HepG2 (cell line): ENCODE measurements around the gene GMNN. TPM values are rescaled to one million over a fixed set of nuclear protein-coding genes. Genes with fewer than 3 reads are reported as not detected.

Experiments
- ELF3 ChIP-seq: IDR thresholded peaks from 2 replicates; pipeline ENCODE4 v1.6.1; 2016; ENCODE audit warnings: missing genetic modification reagents, missing compliant biosample characterization
- FOXA3 ChIP-seq: IDR thresholded peaks from 2 replicates; pipeline ENCODE4 v1.6.1; 2016; ENCODE audit warnings: missing genetic modification reagents, missing compliant biosample characterization
- HMG20A ChIP-seq: IDR thresholded peaks from 2 replicates; pipeline ENCODE4 v1.6.1; 2016; ENCODE audit warnings: borderline replicate concordance
- KLF16 ChIP-seq, 2 experiments: sonication (generic) in 1 of 2; formaldehyde crosslinking in 1 of 2; IDR thresholded peaks; 2 replicates each; pipeline versions ENCODE4 v1.6.1 to v1.8.0; 2016 to 2023; ENCODE audit warnings: missing genetic modification reagents in 2 of 2, missing compliant biosample characterization in 1 of 2
- KMT2B ChIP-seq: IDR thresholded peaks from 2 replicates; pipeline ENCODE4 v1.6.1; 2016; ENCODE audit warnings: missing genetic modification reagents, missing compliant biosample characterization
- MIXL1 ChIP-seq: IDR thresholded peaks from 2 replicates; pipeline ENCODE4 v1.6.1; 2016
- PAX8 ChIP-seq: sonication (generic); formaldehyde crosslinking; IDR thresholded peaks from 2 replicates; pipeline ENCODE4 v1.8.0; 2022; ENCODE audit warnings: mild to moderate bottlenecking, missing genetic modification reagents, borderline replicate concordance
- POGZ ChIP-seq: sonication (generic); formaldehyde crosslinking; IDR thresholded peaks from 2 replicates; pipeline ENCODE4 v1.4.0; 2020; ENCODE audit warnings: mild to moderate bottlenecking, missing genetic modification reagents
- SAP130 ChIP-seq: IDR thresholded peaks from 2 replicates; pipeline ENCODE4 v1.6.1; 2016; ENCODE audit warnings: low read depth
- SIX4 ChIP-seq: sonication (generic); formaldehyde crosslinking; IDR thresholded peaks from 2 replicates; pipeline ENCODE4 v1.4.0; 2020; ENCODE audit warnings: missing genetic modification reagents
- SOX6 ChIP-seq, 2 experiments: fragments of 450-650 bp in 1 of 2; sonication (generic) in 1 of 2; formaldehyde crosslinking in 1 of 2; IDR thresholded peaks; 2 replicates each; pipeline versions ENCODE4 v1.4.0 to v1.6.1; 2017 to 2020; ENCODE audit warnings: antibody characterized with exemption in 1 of 2, mild to moderate bottlenecking in 1 of 2, missing genetic modification reagents in 1 of 2
- TEAD3 ChIP-seq: optimal IDR thresholded peaks from 2 replicates; pipeline ENCODE3; 2016; ENCODE audit warnings: borderline replicate concordance
- U2AF2 ChIP-seq: fragments of 200-400 bp; formaldehyde crosslinking; IDR thresholded peaks from 2 replicates; pipeline ENCODE4 v1.6.1; 2017; ENCODE audit warnings: low read depth, mild to moderate bottlenecking, low read length
- ZFP90 ChIP-seq: sonication (generic); formaldehyde crosslinking; IDR thresholded peaks from 2 replicates; pipeline ENCODE4 v1.8.0; 2022; ENCODE audit warnings: missing genetic modification reagents, mild to moderate bottlenecking, inconsistent platforms, borderline replicate concordance
- ZFY ChIP-seq: sonication (generic); formaldehyde crosslinking; IDR thresholded peaks from 2 replicates; pipeline ENCODE4 v1.4.0; 2020; ENCODE audit warnings: missing genetic modification reagents
- ZNF263 ChIP-seq: sonication (generic); formaldehyde crosslinking; IDR thresholded peaks from 2 replicates; pipeline ENCODE4 v1.4.0; 2020; ENCODE audit warnings: missing genetic modification reagents
- ZNF30 ChIP-seq: sonication (generic); formaldehyde crosslinking; IDR thresholded peaks from 2 replicates; pipeline ENCODE4 v1.5.0; 2020; ENCODE audit warnings: mild to moderate bottlenecking, missing genetic modification reagents
- ZNF644 ChIP-seq: IDR thresholded peaks from 2 replicates; pipeline ENCODE4 v1.6.1; 2016; ENCODE audit warnings: low read depth
- ZNF768 ChIP-seq: sonication (generic); formaldehyde crosslinking; IDR thresholded peaks from 2 replicates; pipeline ENCODE4 v1.4.0; 2020; ENCODE audit warnings: missing genetic modification reagents
- polyA plus RNA-seq, 8 experiments: library from polyadenylated mRNA; depleted of rRNA in 3 of 8; stranded (reverse) in 7 of 8; unstranded in 1 of 8; fragments of >200 nt; fragmentation: Illumina TruSeq in 4 of 8; extraction: Trizol in 4 of 8; gene quantifications; 2 replicates each; pipeline versions ENCODE4 v1.2.1 to v1.2.3, GENCODE V29; 2011 to 2016; ENCODE audit warnings: low read depth in 4 of 8, missing spikeins in 1 of 8, mixed read lengths in 1 of 8; ENCODE audit not compliant: insufficient read depth in 1 of 8
- total RNA-seq, 5 experiments: library from RNA; depleted of rRNA; stranded (reverse); fragments of >200 nt; fragmentation: Illumina TruSeq; extraction: Trizol; gene quantifications; 2 replicates each; pipeline ENCODE4 v1.2.3, GENCODE V29; 2016; ENCODE audit warnings: low read depth in 1 of 5
- TF ChIP-seq, protein P1 (sequence below): sonication (generic); formaldehyde crosslinking; IDR thresholded peaks from 2 replicates; pipeline ENCODE4 v1.8.1; 2023; ENCODE audit warnings: mild to moderate bottlenecking, inconsistent platforms, moderate library complexity, missing genetic modification reagents, borderline replicate concordance
- TF ChIP-seq, protein P2 (sequence below): sonication (generic); formaldehyde crosslinking; IDR thresholded peaks from 2 replicates; pipeline ENCODE4 v1.9.0; 2021; ENCODE audit warnings: missing genetic modification reagents, borderline replicate concordance
- TF ChIP-seq, protein P3 (sequence below): sonication (generic); formaldehyde crosslinking; IDR thresholded peaks from 2 replicates; pipeline ENCODE4 v1.5.1; 2020; ENCODE audit warnings: mild to moderate bottlenecking, missing genetic modification reagents, moderate library complexity
- TF ChIP-seq, protein P4 (sequence below), 2 experiments: fragments of 450-650 bp in 1 of 2; sonication (generic) in 1 of 2; formaldehyde crosslinking; IDR thresholded peaks; 2 replicates each; pipeline versions ENCODE4 v1.5.0 to v1.8.0; 2020 to 2022; ENCODE audit warnings: mild to moderate bottlenecking in 1 of 2, missing genetic modification reagents in 1 of 2
- TF ChIP-seq, protein P5 (sequence below): sonication (generic); formaldehyde crosslinking; IDR thresholded peaks from 2 replicates; pipeline ENCODE4 v1.5.0; 2020; ENCODE audit warnings: mild to moderate bottlenecking, missing genetic modification reagents

The GMNN gene
- total and polyA plus RNA-seq, 2 of the 13 experiments (the other 11 are each of a cell fraction or from before 2014, with no cell fraction given): 61.8 to 154 TPM

DNA sequence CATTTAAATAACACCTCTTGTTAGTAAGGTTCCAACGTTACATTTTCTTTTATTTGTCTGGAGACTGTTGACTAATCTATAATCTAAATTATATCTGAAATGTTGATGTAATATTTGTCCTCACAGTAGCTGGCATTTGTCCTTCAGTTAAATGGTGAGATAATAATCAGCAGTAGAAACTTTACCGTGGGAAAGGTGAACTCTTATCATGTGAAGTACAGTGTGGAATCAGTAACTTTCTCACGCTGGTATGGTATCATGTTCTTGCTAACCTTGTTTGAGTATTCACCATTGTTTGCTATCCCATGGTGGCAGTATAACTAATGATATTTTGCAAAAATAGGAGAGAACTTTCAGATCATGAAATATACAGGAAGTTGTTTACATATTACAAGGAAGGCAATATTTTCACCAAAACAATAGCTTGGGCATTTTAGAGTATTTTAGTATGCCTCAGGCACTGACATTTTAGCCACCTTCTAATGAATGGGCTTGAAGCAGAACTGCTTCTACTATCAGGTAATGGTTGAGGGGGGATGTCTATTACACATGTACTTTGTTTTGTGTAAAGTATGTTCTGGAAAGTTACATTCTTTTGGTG is 4.8 kb downstream of the GMNN start (continued):
- TF ChIP-seq, protein P1, sequence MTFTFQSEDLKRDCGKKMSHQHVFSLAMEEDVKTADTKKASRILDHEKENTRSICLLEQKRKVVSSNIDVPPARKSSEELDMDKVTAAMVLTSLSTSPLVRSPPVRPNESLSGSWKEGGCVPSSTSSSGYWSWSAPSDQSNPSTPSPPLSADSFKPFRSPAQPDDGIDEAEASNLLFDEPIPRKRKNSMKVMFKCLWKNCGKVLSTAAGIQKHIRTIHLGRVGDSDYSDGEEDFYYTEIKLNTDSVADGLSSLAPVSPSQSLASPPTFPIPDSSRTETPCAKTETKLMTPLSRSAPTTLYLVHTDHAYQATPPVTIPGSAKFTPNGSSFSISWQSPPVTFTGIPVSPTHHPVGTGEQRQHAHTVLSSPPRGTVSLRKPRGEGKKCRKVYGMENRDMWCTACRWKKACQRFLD: no peak
- TF ChIP-seq POGZ (CRISPR knock-in tag): no peak
- TF ChIP-seq, protein P2, sequence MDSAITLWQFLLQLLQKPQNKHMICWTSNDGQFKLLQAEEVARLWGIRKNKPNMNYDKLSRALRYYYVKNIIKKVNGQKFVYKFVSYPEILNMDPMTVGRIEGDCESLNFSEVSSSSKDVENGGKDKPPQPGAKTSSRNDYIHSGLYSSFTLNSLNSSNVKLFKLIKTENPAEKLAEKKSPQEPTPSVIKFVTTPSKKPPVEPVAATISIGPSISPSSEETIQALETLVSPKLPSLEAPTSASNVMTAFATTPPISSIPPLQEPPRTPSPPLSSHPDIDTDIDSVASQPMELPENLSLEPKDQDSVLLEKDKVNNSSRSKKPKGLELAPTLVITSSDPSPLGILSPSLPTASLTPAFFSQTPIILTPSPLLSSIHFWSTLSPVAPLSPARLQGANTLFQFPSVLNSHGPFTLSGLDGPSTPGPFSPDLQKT: no peak
- 0 out of 2 replicates have a peak, but pooled peaks have one; percentile 37 for TF ChIP-seq ZNF644 (CRISPR knock-in tag)
- TF ChIP-seq KLF16 (CRISPR knock-in tag; IDR thresholded peaks at IDR 0.05): 0 out of 4 replicates have a peak, but pooled peaks of 1 of the 2 experiments have one; percentile 9
- TF ChIP-seq, protein P3, sequence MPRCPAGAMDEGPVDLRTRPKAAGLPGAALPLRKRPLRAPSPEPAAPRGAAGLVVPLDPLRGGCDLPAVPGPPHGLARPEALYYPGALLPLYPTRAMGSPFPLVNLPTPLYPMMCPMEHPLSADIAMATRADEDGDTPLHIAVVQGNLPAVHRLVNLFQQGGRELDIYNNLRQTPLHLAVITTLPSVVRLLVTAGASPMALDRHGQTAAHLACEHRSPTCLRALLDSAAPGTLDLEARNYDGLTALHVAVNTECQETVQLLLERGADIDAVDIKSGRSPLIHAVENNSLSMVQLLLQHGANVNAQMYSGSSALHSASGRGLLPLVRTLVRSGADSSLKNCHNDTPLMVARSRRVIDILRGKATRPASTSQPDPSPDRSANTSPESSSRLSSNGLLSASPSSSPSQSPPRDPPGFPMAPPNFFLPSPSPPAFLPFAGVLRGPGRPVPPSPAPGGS (CRISPR knock-in tag): no peak
- TF ChIP-seq ZNF30: no peak
- TF ChIP-seq TEAD3 (CRISPR knock-in tag): peak; percentile 25
- 0 out of 2 replicates have a peak, but pooled peaks have one; percentile 51 for TF ChIP-seq SIX4 (CRISPR knock-in tag)
- no peak for TF ChIP-seq PAX8
- TF ChIP-seq SAP130 (CRISPR knock-in tag): peak; percentile 73
- TF ChIP-seq KMT2B: 0 out of 2 replicates have a peak, but pooled peaks have one; percentile 32
- TF ChIP-seq ELF3: peak; percentile 57
- no peak for TF ChIP-seq SOX6 (IDR thresholded peaks at IDR 0.05)
- TF ChIP-seq SOX6 (CRISPR knock-in tag; IDR thresholded peaks at IDR 0.05): peak; percentile 35; the same call in 1 of the 2 replicates
- peak; percentile 37; the same call in 1 of the 2 replicates for TF ChIP-seq FOXA3 (CRISPR knock-in tag)
- no peak for TF ChIP-seq ZFP90 (CRISPR knock-in tag)
- TF ChIP-seq HMG20A (CRISPR knock-in tag): peak; percentile 60; the same call in 1 of the 2 replicates
- TF ChIP-seq, protein P4, sequence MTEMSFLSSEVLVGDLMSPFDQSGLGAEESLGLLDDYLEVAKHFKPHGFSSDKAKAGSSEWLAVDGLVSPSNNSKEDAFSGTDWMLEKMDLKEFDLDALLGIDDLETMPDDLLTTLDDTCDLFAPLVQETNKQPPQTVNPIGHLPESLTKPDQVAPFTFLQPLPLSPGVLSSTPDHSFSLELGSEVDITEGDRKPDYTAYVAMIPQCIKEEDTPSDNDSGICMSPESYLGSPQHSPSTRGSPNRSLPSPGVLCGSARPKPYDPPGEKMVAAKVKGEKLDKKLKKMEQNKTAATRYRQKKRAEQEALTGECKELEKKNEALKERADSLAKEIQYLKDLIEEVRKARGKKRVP (CRISPR knock-in tag; IDR thresholded peaks at IDR 0.05): 0 out of 4 replicates have a peak, but pooled peaks of 1 of the 2 experiments have one; percentile 23
- TF ChIP-seq MIXL1 (CRISPR knock-in tag): peak; percentile 44; the same call in 1 of the 2 replicates
- no peak for TF ChIP-seq ZFY (CRISPR knock-in tag)
- no peak for TF ChIP-seq ZNF768 (CRISPR knock-in tag)
- no peak for TF ChIP-seq ZNF263 (CRISPR knock-in tag)
- no peak for TF ChIP-seq U2AF2
- TF ChIP-seq, protein P5, sequence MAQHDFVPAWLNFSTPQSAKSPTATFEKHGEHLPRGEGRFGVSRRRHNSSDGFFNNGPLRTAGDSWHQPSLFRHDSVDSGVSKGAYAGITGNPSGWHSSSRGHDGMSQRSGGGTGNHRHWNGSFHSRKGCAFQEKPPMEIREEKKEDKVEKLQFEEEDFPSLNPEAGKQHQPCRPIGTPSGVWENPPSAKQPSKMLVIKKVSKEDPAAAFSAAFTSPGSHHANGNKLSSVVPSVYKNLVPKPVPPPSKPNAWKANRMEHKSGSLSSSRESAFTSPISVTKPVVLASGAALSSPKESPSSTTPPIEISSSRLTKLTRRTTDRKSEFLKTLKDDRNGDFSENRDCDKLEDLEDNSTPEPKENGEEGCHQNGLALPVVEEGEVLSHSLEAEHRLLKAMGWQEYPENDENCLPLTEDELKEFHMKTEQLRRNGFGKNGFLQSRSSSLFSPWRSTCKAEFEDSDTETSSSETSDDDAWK (CRISPR knock-in tag): no peak
